Thyroid gland (tissue), 4 donors: ENCODE measurements around the gene CPA1. TPM values are rescaled to one million over a fixed set of nuclear protein-coding genes. Genes with fewer than 3 reads are reported as not detected.

Experiments used
- DNase-seq, 2 donors: peaks; one replicate each; pipeline ENCODE4 v3.0.0-alpha.2; 2019
- H3K27ac ChIP-seq, 3 donors: fragments of 200-600 bp; sonication (generic); 1 replicate in 2 of 3; 2 replicates in 1 of 3; pipeline ENCODE4 v1.5.1; 2016 to 2019; ENCODE audit warnings: mild to moderate bottlenecking in 1 of 3, moderate library complexity in 1 of 3
- H3K27me3 ChIP-seq: fragments of 200-600 bp; sonication (generic); one replicate; pipeline ENCODE4 v1.5.1; 2019
- H3K36me3 ChIP-seq, 2 donors: fragments of 200-600 bp; sonication (generic); one replicate each; pipeline ENCODE4 v1.5.1; 2016 to 2019
- H3K4me1 ChIP-seq, 2 donors: fragments of 200-600 bp; sonication (generic); one replicate each; pipeline ENCODE4 v1.5.1; 2017 to 2019
- H3K4me3 ChIP-seq, 3 donors: fragments of 200-600 bp; sonication (generic); replicated peaks in 1 of 3; 1 replicate in 2 of 3; 2 replicates in 1 of 3; pipeline ENCODE4 v1.5.1; 2016; ENCODE audit warnings: mild to moderate bottlenecking in 1 of 3
- H3K9me3 ChIP-seq: fragments of 200-600 bp; sonication (generic); one replicate; pipeline ENCODE4 v1.5.1; 2017
- POLR2A ChIP-seq, 2 donors: fragments of 450-650 bp; IDR thresholded peaks; one replicate each; pipeline ENCODE4 v1.6.1; 2017; ENCODE audit warnings: antibody characterized with exemption in 2 of 2, mild to moderate bottlenecking in 2 of 2, moderate library complexity in 1 of 2
- WGBS, 2 donors: methylation state at CpG; one replicate each; pipeline ENCODE4 v1.1.5; 2017; 5-methylcytosine and 5-hydroxymethylcytosine counted together
- intact Hi-C: fragments of 100-400 bp; cut with DNase I; formaldehyde crosslinking; loops from one replicate; pipeline ENCODE4 v1.15.1; 2023
- total RNA-seq, 4 donors: library from RNA; depleted of rRNA; stranded (reverse); fragments of >200 nt; gene quantifications; one replicate each; pipeline ENCODE4 v1.2.3, GENCODE V29; 2016
- TF ChIP-seq, protein P1 (sequence below), 6 experiments: fragments of 200-600 bp in 3 of 6; fragments of 450-650 bp in 3 of 6; sonication (generic) in 3 of 6; IDR thresholded peaks; one replicate each; pipeline ENCODE4 v1.5.1; 2016 to 2019; ENCODE audit warnings: antibody characterized with exemption in 6 of 6, mild to moderate bottlenecking in 2 of 6, inconsistent platforms in 1 of 6, moderate library complexity in 1 of 6

CPA1 gene
- total RNA-seq, 4 donors from 2014 or later, result 1.3 TPM; not detected in 3

DNA sequence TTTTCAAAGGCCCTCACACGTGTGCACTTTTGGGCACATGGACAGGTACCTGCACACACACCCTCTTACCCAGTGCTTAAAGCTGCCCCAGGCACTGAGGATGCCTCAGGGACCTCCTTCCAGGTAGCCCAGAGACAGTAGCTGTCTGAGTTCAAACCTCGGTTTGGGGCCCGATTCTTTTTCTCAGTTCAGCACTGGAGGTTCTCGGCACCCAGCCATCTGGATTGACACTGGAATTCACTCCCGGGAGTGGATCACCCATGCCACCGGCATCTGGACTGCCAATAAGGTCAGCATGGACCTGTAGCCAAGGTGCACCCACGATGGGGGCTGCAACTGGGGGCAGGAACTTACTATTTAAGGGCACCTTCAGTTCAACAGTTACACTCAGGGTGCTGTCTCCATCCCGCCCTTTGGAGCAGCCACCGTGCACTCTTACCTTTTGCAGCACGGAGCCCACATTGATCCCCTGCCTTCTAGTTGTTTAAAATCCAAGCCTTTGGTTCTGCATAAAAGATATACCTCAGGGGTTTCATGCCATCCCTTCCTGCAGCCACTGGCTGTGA is 18.0 kb upstream of the CPA1 start:
- Histone ChIP-seq H3K9me3 (no peaks in the 10 kb centered on the region), H3K36me3 (no peaks in the 10 kb centered on the region), H3K27me3 (no peaks in the 10 kb centered on the region), H3K27ac (no peak overlapping the region), H3K4me1 (peaks cover 9 to 27% of the 10 kb centered on the region in 2 donors), H3K4me3 (no peak overlapping the region)
- WGBS, 2 donors, result 95 to 99% methylated on average over 10 of the region's 10 CpGs
- no peak for DNase-seq
- intact Hi-C loops, result no loop called here
- no peak for TF ChIP-seq POLR2A (IDR thresholded peaks at IDR 0.05)
- TF ChIP-seq, protein P1, sequence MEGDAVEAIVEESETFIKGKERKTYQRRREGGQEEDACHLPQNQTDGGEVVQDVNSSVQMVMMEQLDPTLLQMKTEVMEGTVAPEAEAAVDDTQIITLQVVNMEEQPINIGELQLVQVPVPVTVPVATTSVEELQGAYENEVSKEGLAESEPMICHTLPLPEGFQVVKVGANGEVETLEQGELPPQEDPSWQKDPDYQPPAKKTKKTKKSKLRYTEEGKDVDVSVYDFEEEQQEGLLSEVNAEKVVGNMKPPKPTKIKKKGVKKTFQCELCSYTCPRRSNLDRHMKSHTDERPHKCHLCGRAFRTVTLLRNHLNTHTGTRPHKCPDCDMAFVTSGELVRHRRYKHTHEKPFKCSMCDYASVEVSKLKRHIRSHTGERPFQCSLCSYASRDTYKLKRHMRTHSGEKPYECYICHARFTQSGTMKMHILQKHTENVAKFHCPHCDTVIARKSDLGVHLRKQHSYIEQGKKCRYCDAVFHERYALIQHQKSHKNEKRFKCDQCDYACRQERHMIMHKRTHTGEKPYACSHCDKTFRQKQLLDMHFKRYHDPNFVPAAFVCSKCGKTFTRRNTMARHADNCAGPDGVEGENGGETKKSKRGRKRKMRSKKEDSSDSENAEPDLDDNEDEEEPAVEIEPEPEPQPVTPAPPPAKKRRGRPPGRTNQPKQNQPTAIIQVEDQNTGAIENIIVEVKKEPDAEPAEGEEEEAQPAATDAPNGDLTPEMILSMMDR (IDR thresholded peaks at IDR 0.05), result no peak

DNA sequence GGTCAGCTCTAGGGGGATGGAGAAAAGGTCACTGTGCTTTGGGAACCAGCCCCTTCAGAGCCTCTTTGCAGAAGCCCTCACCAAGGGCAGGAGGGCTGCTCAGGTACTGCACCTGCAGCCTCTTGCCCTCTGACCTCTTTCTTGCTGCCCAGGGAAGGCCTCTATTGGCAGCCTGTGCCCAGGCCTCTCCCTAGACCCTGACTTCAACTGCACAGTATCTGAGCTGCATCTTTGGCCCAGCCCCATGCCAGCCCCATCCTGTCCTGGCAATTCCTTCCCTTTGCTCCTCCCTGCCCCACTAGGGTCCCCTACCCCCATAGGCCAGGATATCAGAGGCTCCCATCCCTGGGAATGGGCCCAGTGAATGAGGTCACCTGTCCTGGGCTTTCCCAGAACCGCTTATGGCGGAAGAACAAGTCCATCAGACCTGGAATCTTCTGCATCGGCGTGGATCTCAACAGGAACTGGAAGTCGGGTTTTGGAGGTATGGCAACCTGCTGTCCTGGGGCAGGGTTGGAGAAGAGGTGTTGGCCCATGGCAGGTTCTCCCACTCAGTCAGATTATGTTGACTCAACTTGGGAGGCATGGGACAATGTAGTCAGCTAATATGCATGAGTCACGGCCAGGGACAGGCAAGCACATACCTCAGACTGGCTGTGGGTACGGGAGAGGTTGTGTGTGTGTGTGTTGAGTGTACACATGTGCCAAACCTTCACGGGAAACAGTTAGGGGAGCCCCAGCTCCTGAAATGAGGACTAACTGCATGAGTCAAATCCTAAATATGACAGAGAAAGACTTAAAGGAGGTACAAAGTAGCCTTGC is 17.1 kb upstream of the CPA1 start:
- H3K27ac ChIP-seq, result no peak overlapping the region
- no peak for DNase-seq
- no peaks in the 10 kb centered on the region for H3K27me3 ChIP-seq
- H3K4me3 ChIP-seq, result no peak overlapping the region
- intact Hi-C loops, result no loop called here
- H3K9me3 ChIP-seq, result no peaks in the 10 kb centered on the region
- TF ChIP-seq, protein P1 (IDR thresholded peaks at IDR 0.05), result no peak
- TF ChIP-seq POLR2A (IDR thresholded peaks at IDR 0.05), result no peak
- no peaks in the 10 kb centered on the region for H3K36me3 ChIP-seq
- 82 to 87% methylated on average over 8 of the region's 8 CpGs for WGBS, 2 donors
- H3K4me1 ChIP-seq, result peaks cover 9 to 27% of the 10 kb centered on the region in 2 donors

DNA sequence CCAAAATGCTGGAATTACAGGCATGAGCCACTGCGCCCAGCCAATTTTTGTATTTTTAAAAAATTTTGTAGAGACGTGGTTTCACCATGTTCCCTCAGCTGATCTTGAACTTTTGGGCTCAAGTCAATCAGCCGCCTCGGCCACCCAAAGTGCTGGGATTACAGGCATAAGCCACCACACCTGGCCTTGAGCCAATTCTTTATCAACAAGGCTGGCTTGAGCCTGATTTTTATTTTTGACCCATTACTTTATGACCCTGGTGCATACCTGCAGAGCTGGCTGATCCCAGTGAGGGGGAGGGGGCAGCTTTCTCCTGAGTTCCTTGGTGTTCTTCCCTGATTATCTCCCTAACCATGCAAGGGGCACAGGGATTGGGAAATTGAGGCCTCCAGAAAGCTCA is 15.8 kb upstream of the CPA1 start:
- TF ChIP-seq, protein P1 (IDR thresholded peaks at IDR 0.05), result no peak
- no peak for TF ChIP-seq POLR2A (IDR thresholded peaks at IDR 0.05)
- WGBS, 2 donors, result 95 to 97% methylated on average over 4 of the region's 4 CpGs
- Histone ChIP-seq H3K36me3 (no peaks in the 10 kb centered on the region), H3K27me3 (no peaks in the 10 kb centered on the region), H3K27ac (peak overlapping the region in 2 of 3 donors; percentile 52 to 68), H3K4me3 (no peak overlapping the region), H3K9me3 (no peaks in the 10 kb centered on the region), H3K4me1 (peaks cover 9 to 27% of the 10 kb centered on the region in 2 donors)
- DNase-seq, result no peak
- intact Hi-C loops, result no loop called here

DNA sequence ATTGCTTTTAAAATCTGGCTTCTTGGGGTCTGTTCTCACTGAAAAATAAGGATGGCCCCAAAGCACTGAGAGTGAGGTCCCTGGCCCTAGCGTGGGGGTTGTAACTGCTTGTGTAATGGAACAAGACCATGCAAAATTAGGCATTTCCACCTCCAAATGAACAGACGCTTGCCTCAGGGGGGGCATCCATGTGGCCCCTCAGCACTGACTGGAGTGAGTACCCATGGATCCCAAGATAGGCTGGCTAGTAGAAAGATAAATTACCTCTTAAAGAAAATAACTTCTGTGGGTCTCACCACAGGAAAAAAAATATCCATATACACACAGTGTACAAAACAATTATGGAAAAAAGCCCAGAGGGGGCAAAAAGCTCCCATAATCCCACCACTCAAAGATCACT is 15.2 kb upstream of the CPA1 start:
- DNase-seq, result no peak
- Histone ChIP-seq H3K9me3 (no peaks in the 10 kb centered on the region), H3K27ac (peak overlapping the region; percentile 52 to 68 (median 59)), H3K4me3 (no peak overlapping the region), H3K27me3 (no peaks in the 10 kb centered on the region), H3K4me1 (peaks cover 9 to 29% of the 10 kb centered on the region in 2 donors), H3K36me3 (no peaks in the 10 kb centered on the region)
- 66 to 86% methylated on average over 2 of the region's 2 CpGs for WGBS, 2 donors
- intact Hi-C loops, result no loop called here
- no peak for TF ChIP-seq POLR2A (IDR thresholded peaks at IDR 0.05)
- TF ChIP-seq, protein P1 (IDR thresholded peaks at IDR 0.05), result no peak
